MM.1S (cell line): ENCODE results near the gene SFMBT2.

ENCODE experiments used
- DNase-seq: peaks from one replicate; pipeline ENCODE4 v3.0.0-alpha.2; 2015
- H2AFZ ChIP-seq: fragments of 300-600 bp; sonication (generic); 2 replicates; pipeline ENCODE4 v1.6.0; 2016; ENCODE audit warnings: antibody characterized with exemption, low read length
- H3F3A ChIP-seq: fragments of 300-600 bp; sonication (generic); 2 replicates; pipeline ENCODE4 v1.6.1; 2016; ENCODE audit warnings: mild to moderate bottlenecking, antibody characterized with exemption, low read length, moderate library complexity, mixed read lengths; ENCODE audit not compliant: insufficient read depth
- H3K27ac ChIP-seq: fragments of 300-600 bp; sonication (generic); 2 replicates; pipeline ENCODE4 v1.5.1; 2016; ENCODE audit warnings: mild to moderate bottlenecking, low read length
- H3K27me3 ChIP-seq: fragments of 300-600 bp; sonication (generic); replicated peaks from 2 replicates; pipeline ENCODE4 v1.6.0; 2016; ENCODE audit warnings: low read length; ENCODE audit not compliant: insufficient read depth
- H3K36me3 ChIP-seq: fragments of 300-600 bp; sonication (generic); replicated peaks from 2 replicates; pipeline ENCODE4 v1.6.1; 2016; ENCODE audit warnings: mild to moderate bottlenecking, low read length, mixed read lengths; ENCODE audit not compliant: insufficient read depth
- H3K4me1 ChIP-seq: fragments of 300-600 bp; sonication (generic); 2 replicates; pipeline ENCODE4 v1.6.1; 2016; ENCODE audit warnings: low read length, mixed read lengths
- H3K4me2 ChIP-seq: fragments of 300-600 bp; sonication (generic); 2 replicates; pipeline ENCODE4 v1.6.0; 2016; ENCODE audit warnings: low read depth, low read length
- H3K4me3 ChIP-seq: fragments of 300-600 bp; sonication (generic); 2 replicates; pipeline ENCODE4 v1.5.1; 2016; ENCODE audit warnings: low read length, mixed read lengths
- H3K79me2 ChIP-seq: fragments of 300-600 bp; sonication (generic); 2 replicates; pipeline ENCODE4 v1.6.1; 2016; ENCODE audit warnings: mixed run types, low read length, mixed read lengths
- H3K9ac ChIP-seq: fragments of 300-600 bp; sonication (generic); 2 replicates; pipeline ENCODE4 v1.6.1; 2016; ENCODE audit warnings: low read length, mixed read lengths
- H3K9me2 ChIP-seq: fragments of 300-600 bp; sonication (generic); replicated peaks from 2 replicates; pipeline ENCODE4 v1.6.1; 2016; ENCODE audit warnings: mild to moderate bottlenecking, low read length, mixed read lengths; ENCODE audit not compliant: insufficient read depth
- H3K9me3 ChIP-seq: fragments of 300-600 bp; sonication (generic); replicated peaks from 2 replicates; pipeline ENCODE4 v1.6.1; 2016; ENCODE audit warnings: mild to moderate bottlenecking, low read length, mixed read lengths; ENCODE audit not compliant: insufficient read depth
- H4K20me1 ChIP-seq: fragments of 300-600 bp; sonication (generic); 2 replicates; pipeline ENCODE4 v1.6.1; 2016; ENCODE audit warnings: mild to moderate bottlenecking, low read length, moderate library complexity, mixed read lengths; ENCODE audit not compliant: insufficient read depth
- EZH2 ChIP-seq: fragments of 300-600 bp; sonication (generic); optimal IDR thresholded peaks from 2 replicates; pipeline ENCODE3; 2017; ENCODE audit warnings: low read depth, mild to moderate bottlenecking, antibody characterized with exemption, low read length, mixed read lengths
- EZH2phosphoT487 ChIP-seq: fragments of 300-600 bp; sonication (generic); IDR thresholded peaks from 2 replicates; pipeline ENCODE4 v1.6.1; 2018; ENCODE audit warnings: antibody characterized with exemption, low read length
- TF ChIP-seq, protein P1 (sequence below): fragments of 300-600 bp; sonication (generic); IDR thresholded peaks from 2 replicates; pipeline ENCODE4 v1.5.1; 2016; ENCODE audit warnings: antibody characterized with exemption, low read length, mixed read lengths

The SFMBT2 gene

DNA sequence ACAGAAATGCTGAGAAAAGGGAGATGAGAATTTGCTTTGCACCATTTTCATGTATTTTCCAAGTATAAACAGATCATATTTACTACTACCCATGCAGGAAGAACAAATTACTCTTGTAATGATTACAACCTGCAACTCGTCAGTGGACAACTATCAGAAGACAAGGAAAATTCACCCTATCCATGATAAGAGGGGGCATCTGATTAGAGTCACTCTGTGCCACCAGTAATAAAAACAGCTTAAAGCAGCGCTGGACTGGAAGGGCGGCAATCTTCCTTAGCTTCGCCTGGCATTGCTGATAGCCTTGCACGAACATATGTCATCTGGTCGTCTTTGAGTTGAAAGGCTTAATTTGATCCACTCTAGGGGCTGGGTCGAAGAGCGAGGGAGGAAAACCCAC is 162.7 kb downstream of the SFMBT2 start:
- no peak overlapping the region for H2AFZ ChIP-seq
- TF ChIP-seq EZH2phosphoT487 = no peak
- TF ChIP-seq, protein P1, sequence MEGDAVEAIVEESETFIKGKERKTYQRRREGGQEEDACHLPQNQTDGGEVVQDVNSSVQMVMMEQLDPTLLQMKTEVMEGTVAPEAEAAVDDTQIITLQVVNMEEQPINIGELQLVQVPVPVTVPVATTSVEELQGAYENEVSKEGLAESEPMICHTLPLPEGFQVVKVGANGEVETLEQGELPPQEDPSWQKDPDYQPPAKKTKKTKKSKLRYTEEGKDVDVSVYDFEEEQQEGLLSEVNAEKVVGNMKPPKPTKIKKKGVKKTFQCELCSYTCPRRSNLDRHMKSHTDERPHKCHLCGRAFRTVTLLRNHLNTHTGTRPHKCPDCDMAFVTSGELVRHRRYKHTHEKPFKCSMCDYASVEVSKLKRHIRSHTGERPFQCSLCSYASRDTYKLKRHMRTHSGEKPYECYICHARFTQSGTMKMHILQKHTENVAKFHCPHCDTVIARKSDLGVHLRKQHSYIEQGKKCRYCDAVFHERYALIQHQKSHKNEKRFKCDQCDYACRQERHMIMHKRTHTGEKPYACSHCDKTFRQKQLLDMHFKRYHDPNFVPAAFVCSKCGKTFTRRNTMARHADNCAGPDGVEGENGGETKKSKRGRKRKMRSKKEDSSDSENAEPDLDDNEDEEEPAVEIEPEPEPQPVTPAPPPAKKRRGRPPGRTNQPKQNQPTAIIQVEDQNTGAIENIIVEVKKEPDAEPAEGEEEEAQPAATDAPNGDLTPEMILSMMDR = no peak
- TF ChIP-seq EZH2 = no peak
- no peak overlapping the region for H3K4me2 ChIP-seq

DNA sequence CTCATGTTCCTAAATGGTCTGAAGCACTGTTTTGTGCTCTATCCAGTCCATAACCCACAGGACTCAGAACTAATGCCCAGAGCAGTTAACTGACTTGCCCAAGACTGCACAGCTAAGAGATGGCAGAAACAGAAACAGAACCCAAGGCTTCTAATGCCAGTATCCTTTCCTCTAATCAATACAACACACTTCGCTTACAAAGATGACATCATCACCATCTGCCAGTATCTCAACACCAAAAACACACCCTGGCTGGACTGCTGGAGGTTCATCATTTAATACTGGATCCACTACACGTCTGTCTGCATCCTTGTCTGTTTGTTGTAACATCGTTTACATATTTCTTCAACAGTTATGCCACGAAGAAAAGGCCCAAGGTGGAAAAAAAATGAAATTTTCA is 165.3 kb downstream of the SFMBT2 start:
- no peak for DNase-seq
- Histone ChIP-seq H3K4me1 (peaks cover 28% of the 10 kb centered on the region), H3K9ac (no peak overlapping the region), H3F3A (peaks cover 12% of the 10 kb centered on the region), H3K9me3 (no peaks in the 10 kb centered on the region), H3K27ac (no peak overlapping the region), H3K36me3 (peaks cover 15% of the 10 kb centered on the region; the same call in 1 of the 2 replicates), H3K79me2 (peaks cover 42% of the 10 kb centered on the region), H3K4me2 (no peak overlapping the region), H2AFZ (no peak overlapping the region), H3K27me3 (no peaks in the 10 kb centered on the region), H3K4me3 (no peak overlapping the region), H4K20me1 (peaks cover 5% of the 10 kb centered on the region), H3K9me2 (no peaks in the 10 kb centered on the region)
- TF ChIP-seq EZH2 (no peak), EZH2phosphoT487 (no peak)
- TF ChIP-seq, protein P1 = no peak

More for the DNA sequence above, 162.7 kb downstream of the SFMBT2 start:
- Histone ChIP-seq H4K20me1 (peaks cover 5% of the 10 kb centered on the region), H3K4me3 (no peak overlapping the region), H3K27ac (no peak overlapping the region), H3K79me2 (peaks cover 45% of the 10 kb centered on the region), H3K9me3 (no peaks in the 10 kb centered on the region), H3K9me2 (no peaks in the 10 kb centered on the region), H3F3A (peaks cover 12% of the 10 kb centered on the region), H3K36me3 (peaks cover 1% of the 10 kb centered on the region; the same call in 1 of the 2 replicates), H3K9ac (no peak overlapping the region), H3K27me3 (no peaks in the 10 kb centered on the region), H3K4me1 (peaks cover 25% of the 10 kb centered on the region)
- no peak for DNase-seq

- Histone ChIP-seq H3K9ac (no peak overlapping the region), H3K4me1 (peaks cover 44% of the 10 kb centered on the region), H3K27ac (no peak overlapping the region; the same call in 1 of the 2 replicates), H3K4me2 (peak overlapping the region; percentile 10; the same call in 1 of the 2 replicates), H3K27me3 (no peaks in the 10 kb centered on the region), H3K9me2 (no peaks in the 10 kb centered on the region), H3K9me3 (no peaks in the 10 kb centered on the region), H3K4me3 (no peak overlapping the region), H2AFZ (no peak overlapping the region), H3K79me2 (peaks cover 42% of the 10 kb centered on the region), H3K36me3 (peaks cover 15% of the 10 kb centered on the region; the same call in 1 of the 2 replicates), H3F3A (peaks cover 14% of the 10 kb centered on the region), H4K20me1 (peaks cover 5% of the 10 kb centered on the region)
- peak; percentile 50 for DNase-seq
- no peak for TF ChIP-seq EZH2
- TF ChIP-seq EZH2phosphoT487 = no peak
- TF ChIP-seq, protein P1 = no peak
Observed at GRCh38 chr10:7243873-7244272, 167.0 kb downstream of the SFMBT2 start.
